ENCODE data around the gene ZNF578. TPM values are rescaled to one million over a fixed set of nuclear protein-coding genes. Genes with fewer than 3 reads are reported as not detected.
A peak's percentile ranks its signal among the peaks of the same experiment; 100 is the strongest.

The ZNF578 gene
- total and polyA plus RNA-seq, 9 of the 15 experiments (the other 6 are each of a cell fraction or from before 2014, with no cell fraction given), result 0.05 to 0.29 (median 0.15) TPM

DNA sequence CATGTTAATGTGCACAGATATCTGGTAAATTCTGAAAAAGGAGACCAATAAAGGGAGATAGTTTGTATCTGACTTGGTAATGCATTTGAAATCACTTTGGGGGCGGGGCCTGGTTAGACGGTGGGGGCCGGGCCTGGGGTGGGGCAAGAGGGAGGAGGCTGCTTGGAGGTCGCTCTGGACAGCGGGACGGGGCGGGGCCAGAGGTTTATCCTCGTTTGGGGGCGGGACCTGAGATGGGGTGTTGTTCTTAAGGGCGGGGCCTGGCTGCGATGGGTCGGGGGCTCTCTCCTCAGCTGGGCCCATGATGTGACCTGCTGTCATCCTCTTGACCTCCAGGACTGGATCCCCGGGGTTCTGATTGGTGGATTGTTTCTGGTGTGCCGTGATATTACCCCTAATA, 69.2 kb downstream of the ZNF578 start:
- Histone ChIP-seq H3K4me3 (no peak overlapping the region), H3K27ac (ENCODE audit: extremely low read depth, low read depth, low read length) (no peak overlapping the region), H3K79me2 (ENCODE audit: control insufficient read depth, insufficient read depth, low read length) (peaks cover under 1% of the 10 kb centered on the region; the same call in 2 of the 3 replicates), H2AFZ (ENCODE audit: low read depth, low read length) (no peak overlapping the region), H3K9ac (ENCODE audit: insufficient read depth in 1 of 2, low read depth in 2 of 2, low read length in 2 of 2) (no peak overlapping the region), H3K9me1 (ENCODE audit: control insufficient read depth, insufficient read depth, low read length) (no peaks in the 10 kb centered on the region), H4K20me1 (replicated peaks; ENCODE audit: control insufficient read depth, insufficient read depth, low read length) (no peaks in the 10 kb centered on the region), H3K36me3 (ENCODE audit: control insufficient read depth, insufficient read depth, low read length) (no peaks in the 10 kb centered on the region), H3K27me3 (ENCODE audit: control insufficient read depth in 2 of 2, insufficient read depth in 2 of 2, low read length in 2 of 2) (no peaks in the 10 kb centered on the region), H3K4me1 (replicated peaks in 1 of 2; ENCODE audit: control insufficient read depth in 2 of 2, insufficient read depth in 2 of 2, low read length in 2 of 2) (peaks cover 3 to 5% of the 10 kb centered on the region in 2 experiments; a peak in 3 of 5 replicates), H3K9me3 (replicated peaks; ENCODE audit: control insufficient read depth, insufficient read depth, low read depth, low read length) (peaks cover 1% of the 10 kb centered on the region; the same call in 1 of the 2 replicates), H3K4me2 (ENCODE audit: insufficient read depth, low read length) (no peak overlapping the region)
- intact Hi-C loops (cut with micrococcal nuclease) (loop anchor here (10.0 kb wide), 1 partner anchor 172 kb away; no protein-coding TSS in a partner anchor), in situ Hi-C loops (cut with MboI) (no loop called here)
- 21% methylated on average over 6 of the region's 14 CpGs for WGBS (ENCODE audit: insufficient coverage, low coverage, missing lambda C conversion rate)
- ATAC-seq, result peak; percentile 11; the same call in 1 of the 3 replicates
- FAIRE-seq, result no peak
- CTCF ChIA-PET (ENCODE audit: low intra/inter-chr PET ratio), result no interaction called here
- POLR2A ChIA-PET, result interaction anchor here (0.7 kb wide), 1 partner anchor 178 kb away, joined by 3 read pairs; no protein-coding TSS in a partner anchor
- DNase-seq (ENCODE audit: extremely low read depth in 1 of 4, low spot score in 3 of 4), result peak; percentile 23 to 48 (median 30)
- TF ChIP-seq NFRKB (IDR thresholded peaks at IDR 0.05; ENCODE audit: low read depth) (no peak), KLF6 (CRISPR knock-in tag; IDR thresholded peaks at IDR 0.05; ENCODE audit: borderline replicate concordance) (no peak), NFXL1 (CRISPR knock-in tag; IDR thresholded peaks at IDR 0.05) (no peak), CBX5 (IDR thresholded peaks at IDR 0.05; ENCODE audit: borderline replicate concordance, low read depth) (no peak), SRSF9 (IDR thresholded peaks at IDR 0.05; ENCODE audit: borderline replicate concordance, low read depth, low read length) (no peak), CBX1 (IDR thresholded peaks at IDR 0.05; ENCODE audit: low read depth) (no peak), CSDE1 (IDR thresholded peaks at IDR 0.05) (no peak), ZNF830 (CRISPR knock-in tag; IDR thresholded peaks at IDR 0.05) (no peak), HEY1 (CRISPR knock-in tag; IDR thresholded peaks at IDR 0.05; ENCODE audit: borderline replicate concordance) (no peak), KLF1 (tag; IDR thresholded peaks at IDR 0.05) (no peak), RBBP5 (IDR thresholded peaks at IDR 0.05; ENCODE audit: borderline replicate concordance, insufficient read depth, low read length, poor library complexity, severe bottlenecking) (no peak), NR3C1 (CRISPR knock-in tag; IDR thresholded peaks at IDR 0.05) (no peak)
- TF ChIP-seq, protein P1, sequence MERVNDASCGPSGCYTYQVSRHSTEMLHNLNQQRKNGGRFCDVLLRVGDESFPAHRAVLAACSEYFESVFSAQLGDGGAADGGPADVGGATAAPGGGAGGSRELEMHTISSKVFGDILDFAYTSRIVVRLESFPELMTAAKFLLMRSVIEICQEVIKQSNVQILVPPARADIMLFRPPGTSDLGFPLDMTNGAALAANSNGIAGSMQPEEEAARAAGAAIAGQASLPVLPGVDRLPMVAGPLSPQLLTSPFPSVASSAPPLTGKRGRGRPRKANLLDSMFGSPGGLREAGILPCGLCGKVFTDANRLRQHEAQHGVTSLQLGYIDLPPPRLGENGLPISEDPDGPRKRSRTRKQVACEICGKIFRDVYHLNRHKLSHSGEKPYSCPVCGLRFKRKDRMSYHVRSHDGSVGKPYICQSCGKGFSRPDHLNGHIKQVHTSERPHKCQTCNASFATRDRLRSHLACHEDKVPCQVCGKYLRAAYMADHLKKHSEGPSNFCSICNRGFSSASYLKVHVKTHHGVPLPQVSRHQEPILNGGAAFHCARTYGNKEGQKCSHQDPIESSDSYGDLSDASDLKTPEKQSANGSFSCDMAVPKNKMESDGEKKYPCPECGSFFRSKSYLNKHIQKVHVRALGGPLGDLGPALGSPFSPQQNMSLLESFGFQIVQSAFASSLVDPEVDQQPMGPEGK (CRISPR knock-in tag; IDR thresholded peaks at IDR 0.05; ENCODE audit: borderline replicate concordance), result no peak
- no TSS peak for BruUV-seq (replicated peaks)
